ENCODE results near the gene RGP1.

Gene RGP1

GRCh38 chr9:35778496-35778895 lies 29.4 kb downstream of the RGP1 start:
- Histone ChIP-seq H3K36me3 (ENCODE audit: insufficient read depth, low read length) (no peaks in the 10 kb centered on the region), H3K9ac (ENCODE audit: low read depth, low read length) (no peak overlapping the region), H3K4me1 (ENCODE audit: control insufficient read depth, insufficient read depth, low read length) (no peaks in the 10 kb centered on the region), H3K27me3 (ENCODE audit: control insufficient read depth, insufficient read depth, low read length) (peaks cover 34% of the 10 kb centered on the region), H3K4me3 (ENCODE audit: low read length) (no peak overlapping the region), H3K4me2 (ENCODE audit: low read length) (no peak overlapping the region), H3K9me3 (replicated peaks; ENCODE audit: low read length) (no peaks in the 10 kb centered on the region)

DNA sequence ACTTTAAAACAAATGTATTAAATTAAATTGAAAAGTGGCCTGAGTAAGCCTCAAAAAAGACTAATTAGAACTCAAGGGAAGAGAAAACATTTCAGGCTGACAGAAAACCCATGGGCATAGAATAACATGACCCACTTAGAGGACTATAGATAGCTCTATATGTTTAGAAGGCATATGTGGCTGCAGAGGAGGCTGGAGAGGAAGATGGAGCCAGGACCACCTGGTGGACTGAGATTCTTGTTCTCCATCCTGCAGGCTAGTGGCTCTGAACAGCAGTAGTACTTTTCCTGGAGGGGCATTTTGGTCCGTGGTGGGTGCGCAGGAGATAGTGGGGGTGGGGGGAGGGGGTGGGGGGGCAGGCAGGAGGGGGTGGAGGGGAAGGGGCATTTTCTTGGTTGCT lies 32.0 kb downstream of the RGP1 start:
- H3K4me2 ChIP-seq (ENCODE audit: low read length) = no peak overlapping the region
- peaks cover 46% of the 10 kb centered on the region for H3K27me3 ChIP-seq (ENCODE audit: control insufficient read depth, insufficient read depth, low read length)

DNA sequence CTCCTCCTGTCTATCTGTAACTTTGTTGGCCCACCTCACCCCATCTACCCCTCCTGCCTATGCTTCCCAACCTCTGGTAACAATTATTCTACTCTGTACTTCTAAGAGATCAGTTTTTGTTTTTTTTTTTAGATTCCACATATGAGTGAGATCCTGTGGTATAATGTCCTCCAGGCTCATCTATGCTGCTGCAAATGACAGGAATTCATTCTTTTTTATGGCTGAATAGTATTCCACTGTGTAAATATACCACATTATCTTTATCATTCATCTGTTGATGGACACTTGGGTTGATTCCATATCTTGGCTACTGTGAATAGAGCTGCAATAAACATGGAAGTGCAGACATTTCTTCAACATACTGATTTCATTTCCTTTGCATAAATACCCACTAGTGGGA lies 34.3 kb downstream of the RGP1 start:
- H3K9ac ChIP-seq (ENCODE audit: low read depth, low read length) = no peak overlapping the region
- no peak overlapping the region for H3K4me3 ChIP-seq (ENCODE audit: low read length)
- H3K36me3 ChIP-seq (ENCODE audit: insufficient read depth, low read length) = no peaks in the 10 kb centered on the region
- peaks cover 51% of the 10 kb centered on the region for H3K27me3 ChIP-seq (ENCODE audit: control insufficient read depth, insufficient read depth, low read length)
- no peak overlapping the region for H3K4me2 ChIP-seq (ENCODE audit: low read length)
- H3K9me3 ChIP-seq (replicated peaks; ENCODE audit: low read length) = no peaks in the 10 kb centered on the region
- H3K4me1 ChIP-seq (ENCODE audit: control insufficient read depth, insufficient read depth, low read length) = no peaks in the 10 kb centered on the region

More for the DNA sequence above, 32.0 kb downstream of the RGP1 start:
- no peak overlapping the region for H3K9ac ChIP-seq (ENCODE audit: low read depth, low read length)
- no peaks in the 10 kb centered on the region for H3K9me3 ChIP-seq (replicated peaks; ENCODE audit: low read length)
- no peaks in the 10 kb centered on the region for H3K4me1 ChIP-seq (ENCODE audit: control insufficient read depth, insufficient read depth, low read length)
- H3K4me3 ChIP-seq (ENCODE audit: low read length) = no peak overlapping the region
- no peaks in the 10 kb centered on the region for H3K36me3 ChIP-seq (ENCODE audit: insufficient read depth, low read length)

DNA sequence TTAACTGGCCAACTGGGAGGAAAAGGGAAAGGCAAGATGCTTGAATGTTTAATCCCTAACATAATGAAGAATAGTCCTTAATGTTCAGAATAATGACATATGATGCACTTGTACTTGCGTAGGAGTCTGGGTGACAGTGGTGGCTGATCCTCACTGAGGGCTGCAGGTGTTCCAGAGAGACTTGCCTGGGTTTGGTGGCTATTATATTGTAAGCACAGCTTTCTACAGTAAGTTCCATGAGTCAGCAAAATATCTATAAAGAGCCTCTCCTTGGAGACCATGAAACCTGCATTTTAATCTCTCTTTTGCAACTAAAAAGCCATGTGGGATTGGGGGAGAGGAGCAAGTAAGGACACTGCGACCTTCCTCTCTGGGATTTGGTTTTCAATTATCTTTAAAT lies 40.5 kb downstream of the RGP1 start:
- Histone ChIP-seq H3K9me3 (replicated peaks; ENCODE audit: low read length) (no peaks in the 10 kb centered on the region), H3K9ac (ENCODE audit: low read depth, low read length) (no peak overlapping the region), H3K4me1 (ENCODE audit: control insufficient read depth, insufficient read depth, low read length) (peaks cover 33% of the 10 kb centered on the region), H3K36me3 (ENCODE audit: insufficient read depth, low read length) (no peaks in the 10 kb centered on the region), H3K4me2 (ENCODE audit: low read length) (no peak overlapping the region), H3K4me3 (ENCODE audit: low read length) (no peak overlapping the region), H3K27me3 (ENCODE audit: control insufficient read depth, insufficient read depth, low read length) (peaks cover 23% of the 10 kb centered on the region)

DNA sequence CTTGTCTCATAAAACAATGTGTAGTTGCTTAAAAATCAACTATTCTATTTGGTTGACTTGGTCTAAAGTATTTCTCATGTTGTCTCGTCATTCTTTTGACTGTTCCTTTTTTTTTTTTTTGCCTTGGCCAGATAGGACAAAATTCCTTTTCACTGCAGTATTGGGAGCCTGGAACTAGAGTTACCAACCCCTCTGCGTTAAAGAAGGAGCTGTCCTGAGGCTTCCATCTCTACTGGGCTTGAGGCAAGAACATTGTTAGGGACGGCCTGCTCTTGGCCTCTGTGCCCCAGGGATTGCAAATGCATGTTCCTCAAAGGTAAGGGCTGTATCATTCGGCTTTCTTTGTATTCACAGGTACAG lies 40.9 kb downstream of the RGP1 start:
- Histone ChIP-seq H3K4me3 (ENCODE audit: low read length) (no peak overlapping the region), H3K9ac (ENCODE audit: low read depth, low read length) (no peak overlapping the region), H3K4me2 (ENCODE audit: low read length) (no peak overlapping the region), H3K36me3 (ENCODE audit: insufficient read depth, low read length) (no peaks in the 10 kb centered on the region), H3K4me1 (ENCODE audit: control insufficient read depth, insufficient read depth, low read length) (peaks cover 38% of the 10 kb centered on the region), H3K9me3 (replicated peaks; ENCODE audit: low read length) (no peaks in the 10 kb centered on the region), H3K27me3 (ENCODE audit: control insufficient read depth, insufficient read depth, low read length) (peaks cover 18% of the 10 kb centered on the region)

DNA sequence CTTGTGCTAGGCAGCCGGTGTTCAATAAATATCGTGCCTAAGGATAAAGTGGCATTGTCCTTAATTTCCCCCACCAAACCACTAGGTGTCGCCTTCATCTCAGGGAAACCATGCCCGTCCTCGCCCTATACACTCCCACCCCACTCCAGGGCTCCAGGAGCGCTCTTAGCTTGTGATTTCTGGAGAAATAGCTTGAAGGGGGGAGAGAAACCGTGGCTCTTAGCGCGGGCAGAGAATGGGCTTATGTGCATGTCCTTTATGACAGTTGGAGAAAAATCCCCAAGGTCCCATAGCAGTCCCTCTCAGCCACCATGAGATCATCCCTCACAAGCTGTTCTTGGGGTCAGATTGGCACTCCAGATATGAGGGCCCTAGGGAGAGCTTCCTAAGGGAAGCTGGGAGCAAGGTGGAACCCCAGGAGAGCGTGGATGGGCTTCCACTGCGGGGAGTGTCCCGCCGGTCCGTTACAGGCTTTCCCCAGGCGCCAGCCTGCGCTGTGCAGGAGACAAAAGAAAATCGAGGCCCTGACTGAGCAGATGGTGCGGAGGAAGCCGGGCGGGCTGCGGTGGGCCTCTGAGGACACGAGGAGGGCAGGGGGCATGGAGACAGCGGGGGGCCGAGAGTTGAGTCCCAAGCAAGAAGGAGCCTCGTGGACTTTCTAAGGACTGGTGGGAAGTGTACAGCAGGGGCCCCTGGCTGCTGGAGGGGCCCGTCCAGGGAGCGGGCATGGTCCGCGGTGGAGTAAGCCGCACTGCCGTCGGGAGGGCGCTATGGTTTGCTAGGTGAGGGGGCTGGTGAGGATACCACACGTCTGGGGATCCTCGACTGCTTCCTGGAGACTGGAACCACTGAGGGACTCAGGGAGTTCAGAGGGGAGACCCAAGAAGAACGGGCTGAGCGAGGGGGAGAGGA lies 41.6 kb downstream of the RGP1 start:
- H3K36me3 ChIP-seq (ENCODE audit: insufficient read depth, low read length) = no peaks in the 10 kb centered on the region
- no peaks in the 10 kb centered on the region for H3K9me3 ChIP-seq (replicated peaks; ENCODE audit: low read length)
- peaks cover 44% of the 10 kb centered on the region for H3K4me1 ChIP-seq (ENCODE audit: control insufficient read depth, insufficient read depth, low read length)
- peaks cover 12% of the 10 kb centered on the region for H3K27me3 ChIP-seq (ENCODE audit: control insufficient read depth, insufficient read depth, low read length)
- peak overlapping the region; percentile 30 for H3K4me2 ChIP-seq (ENCODE audit: low read length)
- H3K9ac ChIP-seq (ENCODE audit: low read depth, low read length) = peak overlapping the region; percentile 63
- peak overlapping the region; percentile 55 for H3K4me3 ChIP-seq (ENCODE audit: low read length)

DNA sequence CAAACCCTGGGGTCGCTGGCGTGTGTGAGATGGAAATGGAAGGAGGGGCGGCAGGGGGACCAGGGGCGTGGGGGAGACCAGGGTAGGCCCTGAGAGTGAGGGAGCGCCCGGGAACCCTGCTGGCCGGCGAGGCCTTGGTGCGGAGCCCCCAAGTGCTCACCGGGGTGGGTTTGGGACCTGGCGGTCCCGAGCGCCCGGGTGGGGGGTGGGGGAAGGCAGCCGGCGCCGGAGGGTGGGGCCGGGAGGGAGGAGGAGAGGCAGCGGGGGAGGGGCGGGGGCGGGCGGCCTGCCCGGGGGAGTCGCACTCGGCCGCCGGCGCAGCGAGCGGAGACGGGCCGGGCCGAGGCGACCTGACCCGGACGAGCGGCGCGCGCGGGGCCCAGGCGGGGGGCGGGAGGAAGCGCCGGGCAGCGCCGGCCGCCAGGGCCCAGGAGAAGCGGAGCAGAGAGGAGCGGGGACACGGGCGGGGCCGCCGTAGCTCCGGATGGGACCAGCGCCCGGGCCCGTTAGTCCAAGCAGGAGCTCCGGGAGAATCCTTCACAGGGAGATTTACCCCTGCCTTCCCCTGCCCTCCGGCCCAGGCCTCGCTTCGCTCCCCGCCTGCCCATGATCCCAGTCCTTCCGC lies 42.3 kb downstream of the RGP1 start, which contains the start of gene NPR2:
NPR2 (plus strand) TSS at position 295 of the 625 bp plus-strand sequence. CDS start 818 bp downstream, outside the sequence.
- H3K9ac ChIP-seq (ENCODE audit: low read depth, low read length) = peak within 1 kb of the TSS; percentile 93
- H3K4me3 ChIP-seq (ENCODE audit: low read length) = peak within 1 kb of the TSS; percentile 75
- no peaks in the 10 kb centered on the region for H3K36me3 ChIP-seq (ENCODE audit: insufficient read depth, low read length)
- peak within 1 kb of the TSS; percentile 97 for H3K4me2 ChIP-seq (ENCODE audit: low read length)
- no peaks in the 10 kb centered on the region for H3K9me3 ChIP-seq (replicated peaks; ENCODE audit: low read length)
- peaks cover 47% of the 10 kb centered on the region for H3K4me1 ChIP-seq (ENCODE audit: control insufficient read depth, insufficient read depth, low read length)
- H3K27me3 ChIP-seq (ENCODE audit: control insufficient read depth, insufficient read depth, low read length) = peaks cover 5% of the 10 kb centered on the region

GRCh38 chr9:35792024-35792813 lies 43.1 kb downstream of the RGP1 start:
- Histone ChIP-seq H3K9me3 (replicated peaks; ENCODE audit: low read length) (no peaks in the 10 kb centered on the region), H3K4me3 (ENCODE audit: low read length) (peak overlapping the region; percentile 75), H3K27me3 (ENCODE audit: control insufficient read depth, insufficient read depth, low read length) (peaks cover 3% of the 10 kb centered on the region), H3K36me3 (ENCODE audit: insufficient read depth, low read length) (no peaks in the 10 kb centered on the region), H3K9ac (ENCODE audit: low read depth, low read length) (peak overlapping the region; percentile 93), H3K4me2 (ENCODE audit: low read length) (peak overlapping the region; percentile 97), H3K4me1 (ENCODE audit: control insufficient read depth, insufficient read depth, low read length) (peaks cover 47% of the 10 kb centered on the region)

- no peaks in the 10 kb centered on the region for H3K9me3 ChIP-seq (replicated peaks; ENCODE audit: low read length)
- H3K9ac ChIP-seq (ENCODE audit: low read depth, low read length) = peak overlapping the region; percentile 20
- peaks cover 3% of the 10 kb centered on the region for H3K27me3 ChIP-seq (ENCODE audit: control insufficient read depth, insufficient read depth, low read length)
- H3K4me3 ChIP-seq (ENCODE audit: low read length) = peak overlapping the region; percentile 44
- no peaks in the 10 kb centered on the region for H3K36me3 ChIP-seq (ENCODE audit: insufficient read depth, low read length)
- peak overlapping the region; percentile 97 for H3K4me2 ChIP-seq (ENCODE audit: low read length)
- peaks cover 47% of the 10 kb centered on the region for H3K4me1 ChIP-seq (ENCODE audit: control insufficient read depth, insufficient read depth, low read length)
Measured at GRCh38 chr9:35792826-35793225, 43.7 kb downstream of the RGP1 start.

DNA sequence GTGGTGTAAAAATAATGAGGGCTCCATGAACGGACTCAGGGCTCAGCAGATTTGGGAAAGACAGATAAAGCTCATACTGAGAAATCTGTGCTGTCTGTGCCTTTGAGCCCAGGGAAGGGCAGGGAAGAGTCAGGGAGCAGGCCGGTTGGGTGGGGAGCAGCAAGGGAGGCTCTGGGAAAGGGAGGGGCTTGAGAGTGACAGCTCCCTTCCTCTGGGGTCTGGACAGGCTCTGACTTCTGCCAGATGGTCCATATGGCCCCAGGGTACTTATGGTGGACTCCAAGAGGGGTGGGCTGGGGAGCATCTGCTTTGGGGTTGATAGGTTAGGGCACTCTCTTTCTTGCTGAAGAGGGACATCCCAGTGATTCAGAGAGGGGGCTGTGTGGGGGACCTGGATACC lies 44.4 kb downstream of the RGP1 start:
- peak overlapping the region; percentile 44 for H3K4me3 ChIP-seq (ENCODE audit: low read length)
- peaks cover 53% of the 10 kb centered on the region for H3K4me1 ChIP-seq (ENCODE audit: control insufficient read depth, insufficient read depth, low read length)
- H3K9me3 ChIP-seq (replicated peaks; ENCODE audit: low read length) = no peaks in the 10 kb centered on the region
- H3K9ac ChIP-seq (ENCODE audit: low read depth, low read length) = peak overlapping the region; percentile 20
- H3K36me3 ChIP-seq (ENCODE audit: insufficient read depth, low read length) = no peaks in the 10 kb centered on the region
- H3K27me3 ChIP-seq (ENCODE audit: control insufficient read depth, insufficient read depth, low read length) = peaks cover 3% of the 10 kb centered on the region
- peak overlapping the region; percentile 97 for H3K4me2 ChIP-seq (ENCODE audit: low read length)

- Histone ChIP-seq H3K9me3 (replicated peaks; ENCODE audit: low read length) (no peaks in the 10 kb centered on the region), H3K4me1 (ENCODE audit: control insufficient read depth, insufficient read depth, low read length) (peaks cover 55% of the 10 kb centered on the region), H3K27me3 (ENCODE audit: control insufficient read depth, insufficient read depth, low read length) (no peaks in the 10 kb centered on the region), H3K4me2 (ENCODE audit: low read length) (peak overlapping the region; percentile 97), H3K36me3 (ENCODE audit: insufficient read depth, low read length) (peaks cover 8% of the 10 kb centered on the region), H3K4me3 (ENCODE audit: low read length) (no peak overlapping the region), H3K9ac (ENCODE audit: low read depth, low read length) (no peak overlapping the region)
Measured at GRCh38 chr9:35795695-35796094, 46.6 kb downstream of the RGP1 start.
